ENCODE measurements around the gene NHSL2. TPM values are rescaled to one million over a fixed set of nuclear protein-coding genes. Genes with fewer than 3 reads are reported as not detected.

NHSL2 gene
- total RNA-seq, 1 donor from 2014 or later, result 58.1 TPM

GRCh38 chrX:72145181-72145580, 234.5 kb downstream of the NHSL2 start:
- Histone ChIP-seq H3K27ac (no peak overlapping the region), H3K9me3 (no peaks in the 10 kb centered on the region), H3K36me3 (peaks cover 5 to 9% of the 10 kb centered on the region in 2 donors), H3K27me3 (no peaks in the 10 kb centered on the region), H3K4me1 (no peaks in the 10 kb centered on the region), H3K4me3 (no peak overlapping the region)
- intact Hi-C loops (cut with DNase I), result no loop called here
- no peak for TF ChIP-seq CTCF (IDR thresholded peaks at IDR 0.05)
- DNase-seq (ENCODE audit: low spot score in 2 of 2), result no peak

- Histone ChIP-seq H3K27ac (no peak overlapping the region), H3K4me3 (no peak overlapping the region), H3K36me3 (peaks cover 3 to 5% of the 10 kb centered on the region in 2 donors), H3K27me3 (no peaks in the 10 kb centered on the region), H3K4me1 (no peaks in the 10 kb centered on the region), H3K9me3 (no peaks in the 10 kb centered on the region)
- DNase-seq (ENCODE audit: low spot score in 2 of 2), result no peak
- TF ChIP-seq CTCF (IDR thresholded peaks at IDR 0.05), result no peak
- intact Hi-C loops (cut with DNase I), result no loop called here
These were observed 235.9 kb downstream of the NHSL2 start for GRCh38 chrX:72146527-72146926.

- DNase-seq (ENCODE audit: low spot score in 2 of 2), result no peak
- no peaks in the 10 kb centered on the region for H3K4me1 ChIP-seq
- no peaks in the 10 kb centered on the region for H3K27me3 ChIP-seq
- H3K9me3 ChIP-seq, result no peaks in the 10 kb centered on the region
- intact Hi-C loops (cut with DNase I), result no loop called here
- no peaks in the 10 kb centered on the region for H3K36me3 ChIP-seq
- H3K27ac ChIP-seq, result no peak overlapping the region
- no peak for TF ChIP-seq CTCF (IDR thresholded peaks at IDR 0.05)
- no peak overlapping the region for H3K4me3 ChIP-seq
These were observed 248.1 kb downstream of the NHSL2 start for GRCh38 chrX:72158773-72159172.

GRCh38 chrX:72159769-72160168, 249.1 kb downstream of the NHSL2 start:
- intact Hi-C loops (cut with DNase I), result no loop called here
- Histone ChIP-seq H3K27ac (no peak overlapping the region), H3K36me3 (no peaks in the 10 kb centered on the region), H3K27me3 (no peaks in the 10 kb centered on the region), H3K4me3 (no peak overlapping the region), H3K4me1 (no peaks in the 10 kb centered on the region), H3K9me3 (no peaks in the 10 kb centered on the region)
- TF ChIP-seq CTCF (IDR thresholded peaks at IDR 0.05), result no peak
- no peak for DNase-seq (ENCODE audit: low spot score in 2 of 2)

- Histone ChIP-seq H3K4me1 (no peaks in the 10 kb centered on the region), H3K9me3 (no peaks in the 10 kb centered on the region), H3K36me3 (no peaks in the 10 kb centered on the region), H3K27me3 (no peaks in the 10 kb centered on the region), H3K4me3 (no peak overlapping the region), H3K27ac (no peak overlapping the region)
- no peak for TF ChIP-seq CTCF (IDR thresholded peaks at IDR 0.05)
- intact Hi-C loops (cut with DNase I), result no loop called here
- no peak for DNase-seq (ENCODE audit: low spot score in 2 of 2)
These were observed 254.9 kb downstream of the NHSL2 start for GRCh38 chrX:72165551-72165950.
